Panc1 (cell line): Measurements from ENCODE around the gene SLC48A1. TPM values are rescaled to one million over a fixed set of nuclear protein-coding genes. Genes with fewer than 3 reads are reported as not detected.

Experiments used
- ATAC-seq: fragments of 200-7000 bp; cut with Tn5 transposase; 2 replicates; pipeline ENCODE4 v1.9.1; 2020; ENCODE audit warnings: mild to moderate bottlenecking, moderate library complexity
- BruUV-seq: library from RNA; stranded (reverse); fragments of 400-500 nt; replicated peaks from 2 replicates; lab custom pipeline; 2021; lab: Mats Ljungman, UMichigan
- CTCF ChIA-PET: fragments of 300-600 bp; sonication (Branson Sonifier 250); formaldehyde crosslinking; loops from one replicate; lab custom pipeline; 2022; ENCODE audit warnings: antibody characterized with exemption; lab: Charles Lee
- POLR2A ChIA-PET: fragments of 300-600 bp; sonication (Branson Sonifier 250); formaldehyde crosslinking; loops from one replicate; lab custom pipeline; 2022; ENCODE audit warnings: antibody characterized with exemption; lab: Charles Lee
- DNase-seq: peaks from one replicate; pipeline ENCODE4 v3.0.0-alpha.2; 2010; ENCODE audit warnings: low read depth, low spot score
- H3K27ac ChIP-seq: 2 replicates; pipeline ENCODE4 v1.5.1; 2011; ENCODE audit warnings: mild to moderate bottlenecking, low read length, inconsistent platforms
- H3K27me3 ChIP-seq: fragments of 200-500 bp; sonication (Bioruptor generic); 2 replicates; pipeline ENCODE4 v1.6.0; 2014; ENCODE audit warnings: low read length, inconsistent platforms; ENCODE audit not compliant: control insufficient read depth, insufficient read depth
- H3K36me3 ChIP-seq: fragments of 200-500 bp; sonication (Bioruptor generic); 2 replicates; pipeline ENCODE4 v1.5.1; 2014; ENCODE audit warnings: inconsistent platforms, mild to moderate bottlenecking, low read length, moderate library complexity; ENCODE audit not compliant: control insufficient read depth, insufficient read depth
- H3K4me1 ChIP-seq: 2 replicates; pipeline ENCODE4 v1.5.1; 2011; ENCODE audit warnings: inconsistent platforms, mild to moderate bottlenecking, low read length, moderate library complexity; ENCODE audit not compliant: control insufficient read depth, insufficient read depth
- H3K4me3 ChIP-seq, 2 experiments: 2 replicates each; pipeline ENCODE4 v1.5.1; 2011 to 2012; ENCODE audit warnings: low read depth in 2 of 2, low read length in 2 of 2, mild to moderate bottlenecking in 2 of 2, inconsistent platforms in 1 of 2, moderate library complexity in 1 of 2
- H3K9me3 ChIP-seq: fragments of 200-500 bp; sonication (Bioruptor generic); 2 replicates; pipeline ENCODE4 v1.5.1; 2014; ENCODE audit warnings: low read depth, mild to moderate bottlenecking, inconsistent platforms, low read length, moderate library complexity; ENCODE audit not compliant: control insufficient read depth, insufficient read depth
- CTCF ChIP-seq: fragments of 450-650 bp; IDR thresholded peaks from 2 replicates; pipeline ENCODE4 v1.5.1; 2017; ENCODE audit warnings: mild to moderate bottlenecking
- POLR2AphosphoS5 ChIP-seq: IDR thresholded peaks from 2 replicates; pipeline ENCODE4 v1.6.1; 2012; ENCODE audit warnings: mild to moderate bottlenecking, low read depth, low read length, moderate library complexity
- REST ChIP-seq, 2 experiments: IDR thresholded peaks; 2 replicates each; pipeline ENCODE4 v1.6.1; 2011 to 2012; ENCODE audit warnings: low read depth in 2 of 2, control low read depth in 1 of 2, low read length in 1 of 2, mild to moderate bottlenecking in 1 of 2, moderate library complexity in 1 of 2; ENCODE audit not compliant: insufficient read depth in 1 of 2
- SIN3A ChIP-seq: IDR thresholded peaks from 2 replicates; pipeline ENCODE4 v1.6.1; 2012; ENCODE audit warnings: low read depth, mild to moderate bottlenecking, low read length, moderate library complexity, borderline replicate concordance; ENCODE audit not compliant: insufficient read depth
- TCF7L2 ChIP-seq: IDR thresholded peaks from 2 replicates; pipeline ENCODE4 v1.6.1; 2011; ENCODE audit warnings: mild to moderate bottlenecking, low read depth, low read length, inconsistent platforms
- in situ Hi-C: cut with HindIII; loops from 2 replicates; pipeline ENCODE4 v1.10.0; 2016; ENCODE audit warnings: low sequenced_read_pairs, low pct_unique_long_range_greater_than_20kb
- intact Hi-C: fragments of 100-400 bp; cut with micrococcal nuclease; formaldehyde crosslinking; loops from one replicate; pipeline ENCODE4 v1.10.0; 2022; ENCODE audit not compliant: unreplicated experiment
- total RNA-seq: library from RNA; stranded (reverse); gene quantifications from one replicate; pipeline ENCODE4 v1.2.1, GENCODE V29; 2021; ENCODE audit not compliant: unreplicated experiment

The SLC48A1 gene
- total RNA-seq, 1 experiment from 2014 or later = 32.0 TPM

- H3K4me3 ChIP-seq = no peak overlapping the region
- H3K9me3 ChIP-seq = no peaks in the 10 kb centered on the region
- POLR2A ChIA-PET = interaction anchor here (0.7 kb wide), 1 partner anchor 67 kb away, joined by 10 read pairs; no protein-coding TSS in a partner anchor
- no peak overlapping the region for H3K27ac ChIP-seq
- DNase-seq = no peak
- in situ Hi-C loops = no loop called here
- no peaks in the 10 kb centered on the region for H3K27me3 ChIP-seq
- peaks cover 4% of the 10 kb centered on the region; the same call in 1 of the 2 replicates for H3K36me3 ChIP-seq
- CTCF ChIA-PET = interaction anchor here (0.6 to 1.3 kb wide), 4 partner anchors 20 to 41 kb away, joined by 3 to 15 read pairs (median 3); no protein-coding TSS in a partner anchor
- peak; percentile 77 for ATAC-seq
- TF ChIP-seq TCF7L2 = no peak
- TF ChIP-seq REST (IDR thresholded peaks at IDR 0.05; ENCODE audit: insufficient read depth in 1 of 2, low read depth in 2 of 2, low read length in 1 of 2) = no peak
- no peak; the same call in 1 of the 2 replicates for TF ChIP-seq CTCF
- TF ChIP-seq POLR2AphosphoS5 = no peak
- TF ChIP-seq SIN3A = no peak
- intact Hi-C loops = loop anchor here (1.0 kb wide), 1 partner anchor 40 kb away; no protein-coding TSS in a partner anchor
- no TSS peak for BruUV-seq
- H3K4me1 ChIP-seq = peaks cover 16% of the 10 kb centered on the region
Observed at GRCh38 chr12:47797441-47797840, 24.4 kb downstream of the SLC48A1 start.

- H3K4me1 ChIP-seq = peaks cover 26% of the 10 kb centered on the region
- intact Hi-C loops (no loop called here), in situ Hi-C loops (no loop called here)
- TF ChIP-seq REST (IDR thresholded peaks at IDR 0.05; ENCODE audit: insufficient read depth in 1 of 2, low read depth in 2 of 2, low read length in 1 of 2) (no peak), TCF7L2 (no peak), POLR2AphosphoS5 (no peak), CTCF (no peak), SIN3A (no peak)
- DNase-seq (no peak), ATAC-seq (no peak)
- ChIA-PET POLR2A (no interaction called here), CTCF (interaction anchor here (0.6 kb wide), 1 partner anchor 702 kb away, joined by 5 read pairs; no protein-coding TSS in a partner anchor)
- no TSS peak for BruUV-seq
- no peaks in the 10 kb centered on the region for H3K27me3 ChIP-seq
- no peak overlapping the region for H3K4me3 ChIP-seq
- H3K36me3 ChIP-seq = peaks cover 4% of the 10 kb centered on the region; the same call in 1 of the 2 replicates
- no peak overlapping the region for H3K27ac ChIP-seq
- H3K9me3 ChIP-seq = no peaks in the 10 kb centered on the region
Observed at GRCh38 chr12:47798382-47798948, 25.4 kb downstream of the SLC48A1 start.
